GM19324 (cell line): Measurements from ENCODE around the gene PLN.

Source experiments
- ATAC-seq: cut with Tn5 transposase; IDR thresholded peaks from one replicate; pipeline ENCODE4 v1.9.1; 2021; ENCODE audit warnings: mild to moderate bottlenecking, moderate library complexity; ENCODE audit not compliant: unreplicated experiment, low FRiP score

Gene PLN

GRCh38 chr6:118548136-118548535, at the start of gene PLN:
PLN (plus strand) TSS chr6:118548296; CDS start chr6:118558922, 10,626 bp downstream.
- no peak for ATAC-seq

GRCh38 chr6:118500130-118501015, 47.7 kb upstream of the PLN start:
- ATAC-seq = no peak

- ATAC-seq = no peak
These were observed 47.0 kb upstream of the PLN start for GRCh38 chr6:118501099-118501498.

- no peak for ATAC-seq
These were observed 46.3 kb upstream of the PLN start for GRCh38 chr6:118501765-118502164.

- no peak for ATAC-seq
These were observed 45.9 kb upstream of the PLN start for GRCh38 chr6:118502169-118502568.

GRCh38 chr6:118504611-118505010, 43.5 kb upstream of the PLN start:
- ATAC-seq = no peak

- ATAC-seq = no peak
These were observed 42.4 kb upstream of the PLN start for GRCh38 chr6:118505656-118506055.

GRCh38 chr6:118506071-118506638, 41.9 kb upstream of the PLN start:
- ATAC-seq = no peak

GRCh38 chr6:118507636-118508035, 40.5 kb upstream of the PLN start:
- no peak for ATAC-seq

GRCh38 chr6:118509009-118509617, 39.0 kb upstream of the PLN start:
- no peak for ATAC-seq

- no peak for ATAC-seq
These were observed 36.0 kb upstream of the PLN start for GRCh38 chr6:118511930-118512715.

- ATAC-seq = no peak
These were observed 33.4 kb upstream of the PLN start for GRCh38 chr6:118514689-118515088.

GRCh38 chr6:118522422-118522821, 25.7 kb upstream of the PLN start:
- no peak for ATAC-seq

- ATAC-seq = no peak
These were observed 24.9 kb upstream of the PLN start for GRCh38 chr6:118523216-118523615.

GRCh38 chr6:118524686-118525085, 23.4 kb upstream of the PLN start:
- ATAC-seq = no peak

GRCh38 chr6:118525913-118526780, 21.9 kb upstream of the PLN start:
- ATAC-seq = no peak

- ATAC-seq = no peak
These were observed 20.0 kb upstream of the PLN start for GRCh38 chr6:118528129-118528528.

GRCh38 chr6:118529756-118530155, 18.3 kb upstream of the PLN start:
- no peak for ATAC-seq

- ATAC-seq = no peak
These were observed 17.2 kb upstream of the PLN start for GRCh38 chr6:118530942-118531341.
